Bladder microvascular endothelial cell (primary cell): Measurements from ENCODE around the gene SNRPE. TPM values are rescaled to one million over a fixed set of nuclear protein-coding genes. Genes with fewer than 3 reads are reported as not detected.

Source experiments
- total RNA-seq: library from RNA; depleted of rRNA; stranded (reverse); fragments of >200 nt; gene quantifications from 2 replicates; pipeline ENCODE4 v1.2.3, GENCODE V29; 2014

Gene SNRPE
- total RNA-seq = 52.1 and 65.1 TPM in 2 replicates

GRCh38 chr1:203861379-203862184 is at the start of gene SNRPE:
Gene SNRPE, plus strand, starts transcription at chr1:203861599. Its CDS starts 61 bp downstream, at chr1:203861660.

Other genes with a start within 250 kb of the SNRPE start
- 83.1 and 137 TPM in 2 replicates for gene ATP2B4, start 234.8 kb upstream of the SNRPE start, total RNA-seq
- gene LAX1, start 96.4 kb upstream of the SNRPE start, total RNA-seq = under 0.01 TPM in 2 replicates
- gene ZBED6, start 66.0 kb upstream of the SNRPE start, total RNA-seq = 6.0 and 9.0 TPM in 2 replicates
- gene ZC3H11A, start 66.0 kb upstream of the SNRPE start, total RNA-seq = 61.4 and 119 TPM in 2 replicates
- 11.2 and 25.6 TPM in 2 replicates for gene SOX13, start 211.5 kb downstream of the SNRPE start, total RNA-seq